PC-3 (cell line): Measurements from ENCODE around the gene VPS37C. TPM values are rescaled to one million over a fixed set of nuclear protein-coding genes. Genes with fewer than 3 reads are reported as not detected.

Experiments
- ATAC-seq: fragments of 200-7000 bp; cut with Tn5 transposase; 2 replicates; pipeline ENCODE4 v1.9.1; 2020; ENCODE audit warnings: mild to moderate bottlenecking, moderate library complexity
- BruUV-seq: library from RNA; stranded (reverse); fragments of 400-500 nt; replicated peaks from 2 replicates; lab custom pipeline; 2021; lab: Mats Ljungman, UMichigan
- CTCF ChIA-PET: fragments of 300-600 bp; sonication (Branson Sonifier 250); formaldehyde crosslinking; loops from one replicate; lab custom pipeline; 2022; ENCODE audit warnings: antibody characterized with exemption; lab: Charles Lee
- POLR2A ChIA-PET: fragments of 300-600 bp; sonication (Branson Sonifier 250); formaldehyde crosslinking; loops from one replicate; lab custom pipeline; 2022; ENCODE audit warnings: antibody characterized with exemption; ENCODE audit not compliant: unreplicated experiment; lab: Charles Lee
- DNase-seq: peaks from one replicate; pipeline ENCODE4 v3.0.0-alpha.2; 2015
- H2AFZ ChIP-seq: fragments of 300-600 bp; sonication (generic); 2 replicates; pipeline ENCODE4 v1.6.0; 2016; ENCODE audit warnings: antibody characterized with exemption, low read length
- H3F3A ChIP-seq: fragments of 300-600 bp; sonication (generic); one replicate; pipeline ENCODE4 v1.6.0; 2017; ENCODE audit warnings: antibody characterized with exemption, low read length, control low read depth, mild to moderate bottlenecking; ENCODE audit not compliant: unreplicated experiment
- H3K27ac ChIP-seq: fragments of 300-600 bp; sonication (generic); 2 replicates; pipeline ENCODE4 v1.5.1; 2016; ENCODE audit warnings: mild to moderate bottlenecking, low read length
- H3K27me3 ChIP-seq: fragments of 300-600 bp; sonication (generic); 2 replicates; pipeline ENCODE4 v1.6.1; 2016; ENCODE audit warnings: low read length, mixed read lengths
- H3K36me3 ChIP-seq: fragments of 300-600 bp; sonication (generic); 2 replicates; pipeline ENCODE4 v1.6.1; 2016; ENCODE audit warnings: low read depth, mixed run types, low read length, mixed read lengths
- H3K4me1 ChIP-seq: fragments of 300-600 bp; sonication (generic); 2 replicates; pipeline ENCODE4 v1.5.1; 2016; ENCODE audit warnings: low read length; ENCODE audit not compliant: insufficient read depth
- H3K4me2 ChIP-seq: fragments of 300-600 bp; sonication (generic); 2 replicates; pipeline ENCODE4 v1.6.0; 2016; ENCODE audit warnings: low read length
- H3K4me3 ChIP-seq: fragments of 300-600 bp; sonication (generic); 2 replicates; pipeline ENCODE4 v1.5.1; 2016; ENCODE audit warnings: mild to moderate bottlenecking, low read length, mixed read lengths
- H3K79me2 ChIP-seq: fragments of 300-600 bp; sonication (generic); 2 replicates; pipeline ENCODE4 v1.6.1; 2017; ENCODE audit warnings: low read length, mixed read lengths
- H3K9ac ChIP-seq: fragments of 300-600 bp; sonication (generic); 2 replicates; pipeline ENCODE4 v1.6.0; 2016; ENCODE audit warnings: mild to moderate bottlenecking, low read length
- H3K9me2 ChIP-seq: fragments of 300-600 bp; sonication (generic); replicated peaks from 2 replicates; pipeline ENCODE4 v1.6.1; 2016; ENCODE audit warnings: mixed run types, low read length, mixed read lengths
- H3K9me3 ChIP-seq: fragments of 300-600 bp; sonication (generic); 2 replicates; pipeline ENCODE4 v1.6.1; 2016; ENCODE audit warnings: low read length, mixed read lengths
- H4K20me1 ChIP-seq: fragments of 300-600 bp; sonication (generic); 2 replicates; pipeline ENCODE4 v1.6.1; 2016; ENCODE audit warnings: low read length, mixed read lengths
- EZH2 ChIP-seq: fragments of 300-600 bp; sonication (generic); IDR thresholded peaks from one replicate; pipeline ENCODE4 v1.6.1; 2017; ENCODE audit warnings: antibody characterized with exemption, mild to moderate bottlenecking, low read length; ENCODE audit not compliant: unreplicated experiment
- EZH2phosphoT487 ChIP-seq: fragments of 300-600 bp; sonication (generic); IDR thresholded peaks from 2 replicates; pipeline ENCODE4 v1.6.1; 2018; ENCODE audit warnings: mild to moderate bottlenecking, antibody characterized with exemption, low read length, borderline replicate concordance
- intact Hi-C: fragments of 100-400 bp; cut with micrococcal nuclease; formaldehyde crosslinking; loops from 2 replicates; pipeline ENCODE4 v1.9.0; 2023
- total RNA-seq: library from RNA; depleted of rRNA; stranded (reverse); fragments of >200 nt; gene quantifications from 2 replicates; pipeline ENCODE4 v1.2.3, GENCODE V29; 2014
- TF ChIP-seq, protein P1 (sequence below): fragments of 300-600 bp; sonication (generic); conservative IDR thresholded peaks from 2 replicates; pipeline ENCODE4 v1.5.1; 2017; ENCODE audit warnings: antibody characterized with exemption, low read depth, mild to moderate bottlenecking, low read length

VPS37C gene
- total RNA-seq, 1 experiment from 2014 or later = 28.9 TPM

DNA sequence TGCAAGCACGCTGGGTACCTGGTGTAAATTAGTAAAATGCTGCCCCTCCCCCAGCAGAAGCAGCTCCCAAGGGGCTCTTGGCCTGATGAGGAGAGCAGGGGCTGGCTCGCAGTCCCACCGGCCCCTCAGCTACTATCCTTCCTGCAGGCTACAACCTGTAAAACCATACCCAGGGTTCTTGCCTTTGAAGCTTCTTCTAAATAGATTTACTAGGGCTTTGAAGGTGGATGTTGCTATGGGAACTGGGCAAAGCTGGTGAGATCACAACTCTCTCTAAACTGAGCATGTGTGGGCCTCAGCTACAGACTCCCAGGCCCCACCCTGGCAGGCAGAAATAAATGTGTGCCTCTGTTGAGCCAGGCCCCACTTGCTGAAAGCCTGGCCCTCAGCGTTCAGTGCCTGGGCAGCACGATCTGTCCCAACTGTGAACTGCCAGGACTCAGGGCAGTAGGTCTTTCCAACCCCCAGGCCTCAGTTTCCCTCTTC, 40.5 kb downstream of the VPS37C start:
- ATAC-seq = no peak
- Histone ChIP-seq H2AFZ (no peak overlapping the region), H3K27me3 (no peaks in the 10 kb centered on the region)

DNA sequence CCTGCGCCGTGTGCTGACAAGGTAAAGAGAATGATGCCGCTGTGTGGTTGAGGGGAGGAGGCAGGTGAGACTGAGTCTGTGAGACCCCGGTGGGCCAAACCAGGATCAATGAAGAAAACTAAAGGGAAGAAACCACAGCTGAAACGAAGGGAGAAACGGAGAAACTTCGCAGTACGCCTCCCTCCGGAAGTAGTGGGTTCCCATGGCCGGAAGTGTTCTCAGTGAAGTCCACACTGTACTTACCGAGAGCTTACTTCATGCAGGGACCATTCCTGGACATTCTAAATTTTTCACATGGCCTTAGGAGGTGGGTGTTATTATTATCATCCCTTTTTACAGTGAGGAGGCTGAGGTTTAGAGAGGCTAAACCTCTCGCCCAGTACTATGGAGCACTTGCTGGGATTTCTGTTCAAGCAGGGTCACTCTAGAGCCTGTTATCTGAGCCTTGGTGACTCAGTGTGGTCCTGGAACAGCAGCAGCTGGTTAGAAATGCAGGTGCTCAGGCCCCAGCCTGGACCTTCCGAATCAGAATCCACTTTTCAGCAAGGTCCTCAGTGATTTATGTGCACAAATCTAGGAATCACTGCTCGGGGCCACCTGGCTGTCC, 41.0 kb downstream of the VPS37C start:
- Histone ChIP-seq H3K36me3 (no peaks in the 10 kb centered on the region), H3K9me3 (no peaks in the 10 kb centered on the region), H3K4me1 (peaks cover 13% of the 10 kb centered on the region), H3K4me2 (no peak overlapping the region), H3K9ac (no peak overlapping the region), H3K27me3 (no peaks in the 10 kb centered on the region), H4K20me1 (no peaks in the 10 kb centered on the region), H3K27ac (no peak overlapping the region), H3K79me2 (no peaks in the 10 kb centered on the region), H3K9me2 (no peaks in the 10 kb centered on the region), H3K4me3 (no peak overlapping the region), H3F3A (no peaks in the 10 kb centered on the region), H2AFZ (no peak overlapping the region)
- ChIA-PET CTCF (no interaction called here), POLR2A (no interaction called here)
- intact Hi-C loops = no loop called here
- TF ChIP-seq, protein P1, sequence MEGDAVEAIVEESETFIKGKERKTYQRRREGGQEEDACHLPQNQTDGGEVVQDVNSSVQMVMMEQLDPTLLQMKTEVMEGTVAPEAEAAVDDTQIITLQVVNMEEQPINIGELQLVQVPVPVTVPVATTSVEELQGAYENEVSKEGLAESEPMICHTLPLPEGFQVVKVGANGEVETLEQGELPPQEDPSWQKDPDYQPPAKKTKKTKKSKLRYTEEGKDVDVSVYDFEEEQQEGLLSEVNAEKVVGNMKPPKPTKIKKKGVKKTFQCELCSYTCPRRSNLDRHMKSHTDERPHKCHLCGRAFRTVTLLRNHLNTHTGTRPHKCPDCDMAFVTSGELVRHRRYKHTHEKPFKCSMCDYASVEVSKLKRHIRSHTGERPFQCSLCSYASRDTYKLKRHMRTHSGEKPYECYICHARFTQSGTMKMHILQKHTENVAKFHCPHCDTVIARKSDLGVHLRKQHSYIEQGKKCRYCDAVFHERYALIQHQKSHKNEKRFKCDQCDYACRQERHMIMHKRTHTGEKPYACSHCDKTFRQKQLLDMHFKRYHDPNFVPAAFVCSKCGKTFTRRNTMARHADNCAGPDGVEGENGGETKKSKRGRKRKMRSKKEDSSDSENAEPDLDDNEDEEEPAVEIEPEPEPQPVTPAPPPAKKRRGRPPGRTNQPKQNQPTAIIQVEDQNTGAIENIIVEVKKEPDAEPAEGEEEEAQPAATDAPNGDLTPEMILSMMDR = no peak
- no TSS peak for BruUV-seq
- ATAC-seq (no peak), DNase-seq (no peak)

More for the DNA sequence above, 40.5 kb downstream of the VPS37C start:
- ChIA-PET CTCF (no interaction called here), POLR2A (no interaction called here)
- Histone ChIP-seq H3K4me1 (peaks cover 13% of the 10 kb centered on the region), H3K27ac (no peak overlapping the region), H3K9me2 (no peaks in the 10 kb centered on the region), H3K4me3 (no peak overlapping the region), H3K9me3 (no peaks in the 10 kb centered on the region), H3K36me3 (no peaks in the 10 kb centered on the region), H3F3A (no peaks in the 10 kb centered on the region), H4K20me1 (no peaks in the 10 kb centered on the region), H3K79me2 (no peaks in the 10 kb centered on the region), H3K9ac (no peak overlapping the region), H3K4me2 (no peak overlapping the region)
- BruUV-seq = no TSS peak
- TF ChIP-seq, protein P1 = no peak
- TF ChIP-seq EZH2 (no peak), EZH2phosphoT487 (no peak)
- DNase-seq = no peak
- intact Hi-C loops = no loop called here

GRCh38 chr11:61119571-61119970, 41.7 kb downstream of the VPS37C start:
- Histone ChIP-seq H3K4me2 (no peak overlapping the region), H3K36me3 (no peaks in the 10 kb centered on the region), H3K9me2 (no peaks in the 10 kb centered on the region), H4K20me1 (no peaks in the 10 kb centered on the region), H3K27ac (no peak overlapping the region), H3K9me3 (no peaks in the 10 kb centered on the region), H3K4me1 (peaks cover 7% of the 10 kb centered on the region), H3K4me3 (no peak overlapping the region), H3F3A (no peaks in the 10 kb centered on the region), H3K9ac (no peak overlapping the region), H3K27me3 (no peaks in the 10 kb centered on the region), H2AFZ (no peak overlapping the region), H3K79me2 (no peaks in the 10 kb centered on the region)
- CTCF ChIA-PET = no interaction called here
- no peak for TF ChIP-seq EZH2phosphoT487
- TF ChIP-seq EZH2 = no peak
- TF ChIP-seq, protein P1 = no peak
- BruUV-seq = no TSS peak
- DNase-seq = no peak
- intact Hi-C loops = no loop called here
- ATAC-seq = no peak
- POLR2A ChIA-PET = interaction anchor here (0.6 kb wide), 1 partner anchor 932 kb away, joined by 3 read pairs; no protein-coding TSS in a partner anchor
